GM23338 (cell line): ENCODE measurements around the gene SLC26A1. TPM values are rescaled to one million over a fixed set of nuclear protein-coding genes. Genes with fewer than 3 reads are reported as not detected.

ENCODE experiments used
- ATAC-seq: fragments of 200-7000 bp; cut with Tn5 transposase; 3 replicates; pipeline ENCODE4 v1.9.1; 2020
- DNase-seq: peaks from one replicate; pipeline ENCODE4 v3.0.0-alpha.2; 2015; ENCODE audit warnings: low spot score
- H2AFZ ChIP-seq: fragments of 200-600 bp; sonication (generic); 2 replicates; pipeline ENCODE4 v1.8.0; 2016; ENCODE audit warnings: antibody characterized with exemption, mild to moderate bottlenecking, moderate library complexity
- H3F3A ChIP-seq: fragments of 200-600 bp; sonication (generic); replicated peaks from 2 replicates; pipeline ENCODE4 v1.8.0; 2017; ENCODE audit warnings: antibody characterized with exemption, mixed run types, low read depth
- H3K27ac ChIP-seq: fragments of 200-600 bp; sonication (generic); 2 replicates; pipeline ENCODE4 v1.6.1; 2016; ENCODE audit warnings: low read depth
- H3K27me3 ChIP-seq: fragments of 200-600 bp; sonication (generic); 2 replicates; pipeline ENCODE4 v1.8.0; 2016; ENCODE audit warnings: mild to moderate bottlenecking, mixed run types, moderate library complexity; ENCODE audit not compliant: insufficient read depth
- H3K36me3 ChIP-seq: fragments of 200-600 bp; sonication (generic); 2 replicates; pipeline ENCODE4 v1.8.0; 2016; ENCODE audit warnings: mild to moderate bottlenecking; ENCODE audit not compliant: insufficient read depth
- H3K4me1 ChIP-seq: fragments of 200-600 bp; sonication (generic); 2 replicates; pipeline ENCODE4 v1.8.0; 2016; ENCODE audit warnings: mild to moderate bottlenecking, moderate library complexity; ENCODE audit not compliant: insufficient read depth
- H3K4me2 ChIP-seq: fragments of 200-600 bp; sonication (generic); 2 replicates; pipeline ENCODE4 v1.7.1; 2017; ENCODE audit warnings: mixed run types
- H3K4me3 ChIP-seq: fragments of 200-600 bp; sonication (generic); 2 replicates; pipeline ENCODE4 v1.6.1; 2016; ENCODE audit warnings: mixed run types
- H3K79me2 ChIP-seq: fragments of 200-600 bp; sonication (generic); replicated peaks from 2 replicates; pipeline ENCODE4 v1.8.0; 2017; ENCODE audit warnings: mild to moderate bottlenecking; ENCODE audit not compliant: insufficient read depth
- H3K9me2 ChIP-seq: fragments of 200-600 bp; sonication (generic); 2 replicates; pipeline ENCODE4 v1.8.0; 2017; ENCODE audit not compliant: insufficient read depth
- H4K20me1 ChIP-seq: fragments of 200-600 bp; sonication (generic); replicated peaks from 2 replicates; pipeline ENCODE4 v1.8.0; 2017; ENCODE audit warnings: mild to moderate bottlenecking; ENCODE audit not compliant: insufficient read depth
- H3K27ac Mint-ChIP-seq: 2 replicates; pipeline ENCODE4 v1.8.0; 2020; ENCODE audit warnings: inconsistent platforms, mild to moderate bottlenecking, moderate library complexity, mixed read lengths
- H3K27me3 Mint-ChIP-seq: 3 replicates; pipeline ENCODE4 v1.8.0; 2022; ENCODE audit warnings: low read depth, mild to moderate bottlenecking, moderate library complexity, mixed read lengths, inconsistent platforms; ENCODE audit not compliant: insufficient read depth, poor library complexity
- H3K36me3 Mint-ChIP-seq: 3 replicates; pipeline ENCODE4 v1.8.0; 2021; ENCODE audit warnings: low read depth, mild to moderate bottlenecking, inconsistent platforms, moderate library complexity, mixed read lengths
- H3K4me1 Mint-ChIP-seq: 3 replicates; pipeline ENCODE4 v1.8.0; 2020; ENCODE audit warnings: mild to moderate bottlenecking, inconsistent platforms, mixed read lengths
- H3K4me3 Mint-ChIP-seq: 3 replicates; pipeline ENCODE4 v1.8.0; 2021; ENCODE audit warnings: moderate library complexity, mild to moderate bottlenecking, inconsistent platforms, mixed read lengths
- H3K9me3 Mint-ChIP-seq: 3 replicates; pipeline ENCODE4 v1.8.0; 2020; ENCODE audit warnings: moderate library complexity, mild to moderate bottlenecking, inconsistent platforms, mixed read lengths
- CREB1 ChIP-seq: fragments of 250-450 bp; sonication (Bioruptor Pico); IDR thresholded peaks from 2 replicates; pipeline ENCODE4 v1.5.0; 2020; ENCODE audit warnings: low read depth, mild to moderate bottlenecking, moderate library complexity
- ETS1 ChIP-seq: IDR thresholded peaks from 2 replicates; pipeline ENCODE4 v1.6.1; 2016; ENCODE audit warnings: antibody characterized with exemption
- EZH2 ChIP-seq: fragments of 200-600 bp; sonication (generic); IDR thresholded peaks from one replicate; pipeline ENCODE4 v1.8.0; 2017; ENCODE audit warnings: antibody characterized with exemption, mild to moderate bottlenecking, low read depth; ENCODE audit not compliant: unreplicated experiment
- EZH2phosphoT487 ChIP-seq: fragments of 200-600 bp; sonication (generic); IDR thresholded peaks from one replicate; pipeline ENCODE4 v1.8.1; 2018; ENCODE audit warnings: antibody characterized with exemption; ENCODE audit not compliant: unreplicated experiment
- NANOG ChIP-seq: IDR thresholded peaks from 2 replicates; pipeline ENCODE4 v1.6.1; 2016; ENCODE audit warnings: antibody characterized with exemption, borderline replicate concordance
- POLR2AphosphoS5 ChIP-seq: IDR thresholded peaks from 2 replicates; pipeline ENCODE4 v1.6.1; 2016; ENCODE audit warnings: antibody characterized with exemption, low read depth
- REST ChIP-seq: IDR thresholded peaks from one replicate; pipeline ENCODE4 v1.6.1; 2018; ENCODE audit warnings: antibody characterized with exemption; ENCODE audit not compliant: unreplicated experiment
- STAT1 ChIP-seq: IDR thresholded peaks from one replicate; pipeline ENCODE4 v1.6.1; 2016; ENCODE audit warnings: antibody characterized with exemption; ENCODE audit not compliant: unreplicated experiment
- ZNF114 ChIP-seq: fragments of 250-450 bp; sonication (Bioruptor Pico); IDR thresholded peaks from 2 replicates; pipeline ENCODE4 v1.5.0; 2020; ENCODE audit warnings: mild to moderate bottlenecking, moderate library complexity
- ZNF331 ChIP-seq: fragments of 250-450 bp; sonication (Bioruptor Pico); IDR thresholded peaks from 2 replicates; pipeline ENCODE4 v1.5.0; 2020; ENCODE audit warnings: low read depth, mild to moderate bottlenecking, moderate library complexity
- polyA plus RNA-seq: library from polyadenylated mRNA; unstranded; fragments of >200 nt; fragmentation: Nextera tagmentation; extraction: Ambion mirVana; gene quantifications from 2 replicates; pipeline ENCODE4 v1.2.1, GENCODE V29; 2016
- total RNA-seq: library from RNA; depleted of rRNA; stranded (reverse); fragments of >200 nt; shearing (Covaris generic); gene quantifications from 2 replicates; pipeline ENCODE4 v1.2.3, GENCODE V29; 2014
- TF ChIP-seq, protein P1 (sequence below): fragments of 250-450 bp; sonication (Bioruptor Pico); IDR thresholded peaks from 2 replicates; pipeline ENCODE4 v1.5.0; 2020; ENCODE audit warnings: mild to moderate bottlenecking, moderate library complexity

The SLC26A1 gene
- total and polyA plus RNA-seq, 2 experiments from 2014 or later, result 0.10 to 0.27 TPM

DNA sequence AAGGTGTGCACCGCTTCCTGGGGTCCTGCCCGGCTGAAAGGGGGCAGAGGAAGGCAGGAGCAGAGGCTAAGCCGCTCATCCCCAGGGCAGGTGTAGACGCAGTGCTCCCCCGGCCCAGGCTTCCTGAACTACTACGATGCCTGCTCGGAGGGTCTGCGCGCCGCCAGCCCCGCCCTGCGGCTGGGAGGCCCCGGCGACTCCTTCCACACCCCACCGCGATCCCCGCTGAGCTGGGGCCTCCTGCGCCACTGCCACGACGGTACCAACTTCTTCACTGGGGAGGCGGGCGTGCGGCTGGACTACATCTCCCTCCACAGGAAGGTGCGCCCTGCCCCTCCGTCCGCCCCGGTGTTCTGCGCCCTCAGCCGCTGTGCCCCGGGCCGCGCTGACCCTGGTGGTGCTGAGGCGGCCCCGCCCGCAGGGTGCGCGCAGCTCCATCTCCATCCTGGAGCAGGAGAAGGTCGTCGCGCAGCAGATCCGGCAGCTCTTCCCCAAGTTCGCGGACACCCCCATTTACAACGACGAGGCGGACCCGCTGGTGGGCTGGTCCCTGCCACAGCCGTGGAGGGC, 8.4 kb upstream of the SLC26A1 start:
- Mint-ChIP-seq H3K4me3 (peak overlapping the region; percentile 32; the same call in 1 of the 3 replicates), H3K36me3 (no peaks in the 10 kb centered on the region), H3K27ac (no peak overlapping the region), H3K4me1 (peaks cover 4% of the 10 kb centered on the region; the same call in 2 of the 3 replicates), H3K9me3 (peaks cover 2% of the 10 kb centered on the region; the same call in 2 of the 3 replicates), H3K27me3 (peaks cover 71% of the 10 kb centered on the region)
- no peaks in the 10 kb centered on the region for H3K9me2 ChIP-seq
- H3K4me3 ChIP-seq, result peak overlapping the region; percentile 57
- peak; percentile 40 for ATAC-seq
- H3K27ac ChIP-seq, result no peak overlapping the region
- peak; percentile 50 for DNase-seq
- peak overlapping the region; percentile 80 for H3K4me2 ChIP-seq
- peaks cover 95% of the 10 kb centered on the region for H3K27me3 ChIP-seq
- H4K20me1 ChIP-seq, result no peaks in the 10 kb centered on the region; the same call in 1 of the 2 replicates
- no peaks in the 10 kb centered on the region for H3F3A ChIP-seq
- H3K36me3 ChIP-seq, result no peaks in the 10 kb centered on the region
- TF ChIP-seq STAT1 (no peak), EZH2phosphoT487 (no peak), CREB1 (CRISPR knock-in tag) (no peak), REST (no peak), NANOG (no peak), ETS1 (no peak), ZNF331 (no peak), POLR2AphosphoS5 (no peak), ZNF114 (no peak), EZH2 (no peak)
- TF ChIP-seq, protein P1, sequence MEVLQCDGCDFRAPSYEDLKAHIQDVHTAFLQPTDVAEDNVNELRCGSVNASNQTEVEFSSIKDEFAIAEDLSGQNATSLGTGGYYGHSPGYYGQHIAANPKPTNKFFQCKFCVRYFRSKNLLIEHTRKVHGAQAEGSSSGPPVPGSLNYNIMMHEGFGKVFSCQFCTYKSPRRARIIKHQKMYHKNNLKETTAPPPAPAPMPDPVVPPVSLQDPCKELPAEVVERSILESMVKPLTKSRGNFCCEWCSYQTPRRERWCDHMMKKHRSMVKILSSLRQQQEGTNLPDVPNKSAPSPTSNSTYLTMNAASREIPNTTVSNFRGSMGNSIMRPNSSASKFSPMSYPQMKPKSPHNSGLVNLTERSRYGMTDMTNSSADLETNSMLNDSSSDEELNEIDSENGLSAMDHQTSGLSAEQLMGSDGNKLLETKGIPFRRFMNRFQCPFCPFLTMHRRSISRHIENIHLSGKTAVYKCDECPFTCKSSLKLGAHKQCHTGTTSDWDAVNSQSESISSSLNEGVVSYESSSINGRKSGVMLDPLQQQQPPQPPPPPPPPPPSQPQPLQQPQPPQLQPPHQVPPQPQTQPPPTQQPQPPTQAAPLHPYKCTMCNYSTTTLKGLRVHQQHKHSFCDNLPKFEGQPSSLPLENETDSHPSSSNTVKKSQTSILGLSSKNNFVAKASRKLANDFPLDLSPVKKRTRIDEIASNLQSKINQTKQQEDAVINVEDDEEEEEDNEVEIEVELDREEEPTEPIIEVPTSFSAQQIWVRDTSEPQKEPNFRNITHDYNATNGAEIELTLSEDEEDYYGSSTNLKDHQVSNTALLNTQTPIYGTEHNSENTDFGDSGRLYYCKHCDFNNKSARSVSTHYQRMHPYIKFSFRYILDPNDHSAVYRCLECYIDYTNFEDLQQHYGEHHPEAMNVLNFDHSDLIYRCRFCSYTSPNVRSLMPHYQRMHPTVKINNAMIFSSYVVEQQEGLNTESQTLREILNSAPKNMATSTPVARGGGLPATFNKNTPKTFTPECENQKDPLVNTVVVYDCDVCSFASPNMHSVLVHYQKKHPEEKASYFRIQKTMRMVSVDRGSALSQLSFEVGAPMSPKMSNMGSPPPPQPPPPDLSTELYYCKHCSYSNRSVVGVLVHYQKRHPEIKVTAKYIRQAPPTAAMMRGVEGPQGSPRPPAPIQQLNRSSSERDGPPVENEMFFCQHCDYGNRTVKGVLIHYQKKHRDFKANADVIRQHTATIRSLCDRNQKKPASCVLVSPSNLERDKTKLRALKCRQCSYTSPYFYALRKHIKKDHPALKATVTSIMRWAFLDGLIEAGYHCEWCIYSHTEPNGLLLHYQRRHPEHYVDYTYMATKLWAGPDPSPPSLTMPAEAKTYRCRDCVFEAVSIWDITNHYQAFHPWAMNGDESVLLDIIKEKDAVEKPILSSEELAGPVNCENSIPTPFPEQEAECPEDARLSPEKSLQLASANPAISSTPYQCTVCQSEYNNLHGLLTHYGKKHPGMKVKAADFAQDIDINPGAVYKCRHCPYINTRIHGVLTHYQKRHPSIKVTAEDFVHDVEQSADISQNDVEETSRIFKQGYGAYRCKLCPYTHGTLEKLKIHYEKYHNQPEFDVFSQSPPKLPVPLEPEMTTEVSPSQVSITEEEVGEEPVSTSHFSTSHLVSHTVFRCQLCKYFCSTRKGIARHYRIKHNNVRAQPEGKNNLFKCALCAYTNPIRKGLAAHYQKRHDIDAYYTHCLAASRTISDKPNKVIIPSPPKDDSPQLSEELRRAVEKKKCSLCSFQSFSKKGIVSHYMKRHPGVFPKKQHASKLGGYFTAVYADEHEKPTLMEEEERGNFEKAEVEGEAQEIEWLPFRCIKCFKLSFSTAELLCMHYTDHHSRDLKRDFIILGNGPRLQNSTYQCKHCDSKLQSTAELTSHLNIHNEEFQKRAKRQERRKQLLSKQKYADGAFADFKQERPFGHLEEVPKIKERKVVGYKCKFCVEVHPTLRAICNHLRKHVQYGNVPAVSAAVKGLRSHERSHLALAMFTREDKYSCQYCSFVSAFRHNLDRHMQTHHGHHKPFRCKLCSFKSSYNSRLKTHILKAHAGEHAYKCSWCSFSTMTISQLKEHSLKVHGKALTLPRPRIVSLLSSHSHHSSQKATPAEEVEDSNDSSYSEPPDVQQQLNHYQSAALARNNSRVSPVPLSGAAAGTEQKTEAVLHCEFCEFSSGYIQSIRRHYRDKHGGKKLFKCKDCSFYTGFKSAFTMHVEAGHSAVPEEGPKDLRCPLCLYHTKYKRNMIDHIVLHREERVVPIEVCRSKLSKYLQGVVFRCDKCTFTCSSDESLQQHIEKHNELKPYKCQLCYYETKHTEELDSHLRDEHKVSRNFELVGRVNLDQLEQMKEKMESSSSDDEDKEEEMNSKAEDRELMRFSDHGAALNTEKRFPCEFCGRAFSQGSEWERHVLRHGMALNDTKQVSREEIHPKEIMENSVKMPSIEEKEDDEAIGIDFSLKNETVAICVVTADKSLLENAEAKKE, result no peak
- H2AFZ ChIP-seq, result peak overlapping the region; percentile 76; the same call in 1 of the 2 replicates
- H3K4me1 ChIP-seq, result no peaks in the 10 kb centered on the region; the same call in 1 of the 2 replicates
- no peaks in the 10 kb centered on the region for H3K79me2 ChIP-seq
